Astrocyte of the cerebellum (primary cell): ENCODE measurements around the gene SLC22A3.

Experiments
- DNase-seq: peaks from one replicate; pipeline ENCODE4 v3.0.0-alpha.2; 2011; ENCODE audit warnings: low read depth
- H3K4me3 ChIP-seq: 2 replicates; pipeline ENCODE4 v1.5.1; 2011; ENCODE audit warnings: mild to moderate bottlenecking, low read depth, low read length, moderate library complexity
- CTCF ChIP-seq: IDR thresholded peaks from 2 replicates; pipeline ENCODE4 v1.5.1; 2012; ENCODE audit warnings: low read length, low read depth, moderate library complexity, mild to moderate bottlenecking; ENCODE audit errors: missing control alignments
- in situ Hi-C: cut with HindIII; loops from 2 replicates; pipeline ENCODE4 v1.10.0; 2017; ENCODE audit warnings: low sequenced_read_pairs

The SLC22A3 gene

DNA sequence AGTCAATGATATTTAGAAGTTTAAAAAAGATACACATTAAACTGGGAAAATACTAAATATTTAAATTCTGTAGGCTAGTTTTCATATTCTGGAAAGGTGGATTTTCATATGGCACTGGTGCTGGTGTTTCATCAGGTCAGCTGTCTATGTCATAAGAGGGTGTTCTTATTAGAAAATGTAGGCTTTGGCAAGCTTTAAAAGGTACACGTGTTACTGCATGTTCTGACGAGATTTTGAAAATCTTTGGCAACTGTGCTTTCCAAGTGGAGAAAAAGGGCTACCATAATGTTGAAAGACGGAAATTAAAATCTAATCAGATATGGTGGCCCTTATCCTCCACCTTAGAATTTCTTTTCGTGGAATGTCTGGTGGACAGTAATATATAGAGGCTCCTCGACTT lies 30.0 kb downstream of the SLC22A3 start:
- in situ Hi-C loops: no loop called here
- no peak overlapping the region for H3K4me3 ChIP-seq
- no peak for TF ChIP-seq CTCF
- no peak for DNase-seq

DNA sequence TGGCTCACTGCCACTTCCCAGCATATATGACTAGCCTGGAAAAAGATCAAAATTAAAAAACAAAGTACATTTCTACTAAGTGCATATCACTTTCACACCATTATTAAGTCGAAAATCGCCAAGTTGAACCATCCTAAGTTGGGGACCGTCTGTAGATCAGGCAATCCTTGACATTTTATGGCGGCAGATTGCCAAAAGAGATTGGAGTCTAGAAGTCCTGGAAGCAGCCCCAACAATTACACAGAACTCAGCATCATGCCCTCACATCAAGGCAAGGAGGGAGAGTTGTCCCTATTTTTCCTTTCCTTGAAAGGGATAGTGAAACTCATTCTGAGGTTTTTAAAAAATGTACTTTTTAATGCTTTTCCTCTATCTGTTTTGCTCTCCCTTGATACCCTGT lies 30.7 kb downstream of the SLC22A3 start:
- H3K4me3 ChIP-seq: no peak overlapping the region
- in situ Hi-C loops: no loop called here
- no peak for DNase-seq
- TF ChIP-seq CTCF: no peak

DNA sequence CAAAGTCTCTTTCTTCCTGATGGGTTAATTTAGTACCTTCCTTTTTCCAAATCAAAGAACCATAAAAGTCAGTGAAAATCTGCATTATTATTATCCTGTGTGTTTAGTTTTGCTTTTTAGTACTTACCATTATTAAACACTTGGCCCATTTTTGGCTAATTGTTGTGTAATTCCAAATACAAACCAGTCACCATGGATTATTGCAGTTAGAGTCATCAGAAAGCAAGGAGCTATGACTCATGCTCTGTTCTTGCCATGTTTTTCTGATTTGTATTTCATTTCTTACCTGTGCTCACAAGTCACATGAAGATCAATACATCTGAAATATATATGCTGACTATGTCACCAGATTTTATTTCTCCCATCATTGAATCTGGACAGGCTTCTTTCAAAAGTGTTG lies 31.3 kb downstream of the SLC22A3 start:
- no peak for DNase-seq
- in situ Hi-C loops: no loop called here
- H3K4me3 ChIP-seq: no peak overlapping the region
- TF ChIP-seq CTCF: no peak

DNA sequence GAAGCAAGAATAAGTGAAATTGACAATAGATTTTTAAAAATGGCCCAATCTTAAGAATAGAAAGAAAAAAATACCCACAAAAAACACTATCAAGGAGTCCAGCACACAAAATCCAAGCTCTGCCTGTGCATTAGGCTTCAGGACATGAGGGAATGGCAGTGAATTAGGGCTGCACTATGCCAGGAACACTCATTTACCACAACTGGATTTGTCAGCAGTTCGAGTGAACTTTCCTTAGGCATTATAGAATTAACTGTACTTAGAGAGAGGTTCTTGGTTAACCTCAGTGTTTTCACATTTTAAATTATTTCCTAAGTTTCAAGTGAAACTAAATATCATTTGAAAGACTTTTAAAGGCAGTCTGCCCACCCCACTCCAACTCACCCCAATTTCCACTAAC lies 34.8 kb downstream of the SLC22A3 start:
- in situ Hi-C loops: no loop called here
- DNase-seq: no peak
- TF ChIP-seq CTCF: no peak
- no peak overlapping the region for H3K4me3 ChIP-seq

- DNase-seq: no peak
- no peak overlapping the region for H3K4me3 ChIP-seq
- in situ Hi-C loops: no loop called here
- no peak for TF ChIP-seq CTCF
Measured at GRCh38 chr6:160386869-160387530, 38.8 kb downstream of the SLC22A3 start.

DNA sequence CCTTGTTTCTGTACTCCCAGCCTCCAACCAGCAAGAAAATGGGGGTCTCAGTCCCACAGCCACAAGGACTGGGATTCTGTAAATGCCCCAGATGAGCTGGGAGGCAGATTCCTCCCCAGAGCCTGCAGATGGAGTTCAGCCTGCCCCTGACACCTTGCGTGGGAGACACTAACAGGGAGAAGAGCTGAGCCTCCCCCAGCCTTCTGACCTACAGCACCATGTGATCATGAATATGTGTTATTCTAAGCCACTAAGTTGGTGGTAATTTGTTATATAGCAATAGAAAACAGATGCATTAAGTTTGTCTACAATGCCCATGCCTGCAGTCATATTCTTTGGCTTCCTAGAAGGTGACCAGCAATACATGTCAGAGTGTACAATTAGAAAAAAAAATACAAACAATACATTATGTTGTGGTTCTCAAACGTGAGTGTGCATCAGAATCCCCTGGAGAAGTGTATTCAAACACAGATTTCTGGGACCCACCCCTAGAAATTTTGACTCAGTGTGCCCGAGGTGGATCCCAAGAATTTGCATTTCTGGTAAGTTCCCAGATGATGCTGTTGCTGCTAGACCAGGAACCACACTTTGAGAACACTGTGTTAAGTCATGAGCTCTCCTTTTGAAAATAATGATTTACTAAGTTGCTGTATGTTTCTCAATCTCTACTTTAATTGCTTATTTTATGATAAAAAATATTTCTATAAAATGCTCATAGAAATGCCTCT lies 39.9 kb downstream of the SLC22A3 start:
- H3K4me3 ChIP-seq: no peak overlapping the region
- in situ Hi-C loops: no loop called here
- DNase-seq: no peak
- TF ChIP-seq CTCF: no peak
